HepG2 (cell line): Measurements from ENCODE around the gene OR1F1. TPM values are rescaled to one million over a fixed set of nuclear protein-coding genes. Genes with fewer than 3 reads are reported as not detected.
A peak's percentile ranks its signal among the peaks of the same experiment; 100 is the strongest.

Experiments
- CBX2 ChIP-seq, 2 experiments: fragments of 200-600 bp in 1 of 2; sonication (generic); formaldehyde crosslinking in 1 of 2; IDR thresholded peaks; 2 replicates each; pipeline versions ENCODE4 v1.7.0 to v1.8.1; 2018 to 2022; ENCODE audit warnings: low read depth in 2 of 2, low read length in 1 of 2, mild to moderate bottlenecking in 1 of 2, missing genetic modification reagents in 1 of 2
- KLF13 ChIP-seq: sonication (generic); formaldehyde crosslinking; IDR thresholded peaks from 2 replicates; pipeline ENCODE4 v1.4.0; 2020; ENCODE audit warnings: mild to moderate bottlenecking, missing genetic modification reagents
- MYC ChIP-seq: sonication (generic); formaldehyde crosslinking; IDR thresholded peaks from 2 replicates; pipeline ENCODE4 v1.9.0; 2021; ENCODE audit warnings: missing genetic modification reagents, borderline replicate concordance
- NCOR1 ChIP-seq: fragments of 200-600 bp; sonication (generic); IDR thresholded peaks from 2 replicates; pipeline ENCODE4 v1.7.0; 2017; ENCODE audit warnings: antibody characterized with exemption, low read length, borderline replicate concordance
- NFIC ChIP-seq: IDR thresholded peaks from 2 replicates; pipeline ENCODE4 v1.6.1; 2012; ENCODE audit warnings: mild to moderate bottlenecking, low read length, inconsistent platforms
- POLR2AphosphoS2 ChIP-seq: IDR thresholded peaks from 2 replicates; pipeline ENCODE4 v1.6.1; 2011; ENCODE audit warnings: low read depth, low read length, improper control_type of control experiment
- SRSF1 ChIP-seq: fragments of 200-400 bp; formaldehyde crosslinking; optimal IDR thresholded peaks from 2 replicates; pipeline ENCODE3; 2017; ENCODE audit warnings: mild to moderate bottlenecking, low read depth, low read length, moderate library complexity
- TBX3 ChIP-seq: fragments of 450-650 bp; IDR thresholded peaks from 2 replicates; pipeline ENCODE4 v1.6.1; 2017; ENCODE audit warnings: antibody characterized with exemption, mild to moderate bottlenecking, inconsistent platforms, borderline replicate concordance
- ZBTB20 ChIP-seq: sonication (generic); formaldehyde crosslinking; IDR thresholded peaks from 2 replicates; pipeline ENCODE4 v1.8.1; 2023; ENCODE audit warnings: missing genetic modification reagents, low read depth, mild to moderate bottlenecking, borderline replicate concordance
- ZNF207 ChIP-seq: fragments of 450-650 bp; IDR thresholded peaks from 2 replicates; pipeline ENCODE4 v1.6.1; 2016; ENCODE audit warnings: antibody characterized with exemption, borderline replicate concordance
- ZNF430 ChIP-seq: sonication (generic); formaldehyde crosslinking; IDR thresholded peaks from 2 replicates; pipeline ENCODE4 v1.9.0; 2021; ENCODE audit warnings: mild to moderate bottlenecking, missing genetic modification reagents
- ZNF496 ChIP-seq: sonication (generic); formaldehyde crosslinking; IDR thresholded peaks from 2 replicates; pipeline ENCODE4 v1.8.1; 2023; ENCODE audit warnings: mild to moderate bottlenecking, moderate library complexity, missing genetic modification reagents; ENCODE audit not compliant: insufficient replicate concordance
- ZNF552 ChIP-seq: sonication (generic); formaldehyde crosslinking; IDR thresholded peaks from 2 replicates; pipeline ENCODE4 v1.9.0; 2022; ENCODE audit warnings: missing genetic modification reagents, mild to moderate bottlenecking, borderline replicate concordance
- ZSCAN12 ChIP-seq: sonication (generic); formaldehyde crosslinking; IDR thresholded peaks from 2 replicates; pipeline ENCODE4 v1.9.0; 2021; ENCODE audit warnings: mild to moderate bottlenecking, missing genetic modification reagents
- polyA plus RNA-seq, 8 experiments: library from polyadenylated mRNA; depleted of rRNA in 3 of 8; stranded (reverse) in 7 of 8; unstranded in 1 of 8; fragments of >200 nt; fragmentation: Illumina TruSeq in 4 of 8; extraction: Trizol in 4 of 8; gene quantifications; 2 replicates each; pipeline versions ENCODE4 v1.2.1 to v1.2.3, GENCODE V29; 2011 to 2016; ENCODE audit warnings: low read depth in 4 of 8, missing spikeins in 1 of 8, mixed read lengths in 1 of 8; ENCODE audit not compliant: insufficient read depth in 1 of 8
- total RNA-seq, 5 experiments: library from RNA; depleted of rRNA; stranded (reverse); fragments of >200 nt; fragmentation: Illumina TruSeq; extraction: Trizol; gene quantifications; 2 replicates each; pipeline ENCODE4 v1.2.3, GENCODE V29; 2016; ENCODE audit warnings: low read depth in 1 of 5
- TF ChIP-seq, protein P1 (sequence below): sonication (generic); formaldehyde crosslinking; IDR thresholded peaks from 2 replicates; pipeline ENCODE4 v1.5.0; 2020; ENCODE audit warnings: mild to moderate bottlenecking, missing genetic modification reagents
- TF ChIP-seq, protein P2 (sequence below): sonication (generic); formaldehyde crosslinking; IDR thresholded peaks from 2 replicates; pipeline ENCODE4 v1.4.0; 2020; ENCODE audit warnings: mild to moderate bottlenecking, missing genetic modification reagents
- TF ChIP-seq, protein P3 (sequence below): sonication (generic); formaldehyde crosslinking; IDR thresholded peaks from 2 replicates; pipeline ENCODE4 v1.5.1; 2020; ENCODE audit warnings: mild to moderate bottlenecking, missing genetic modification reagents, moderate library complexity
- TF ChIP-seq, protein P4 (sequence below): sonication (generic); formaldehyde crosslinking; IDR thresholded peaks from 2 replicates; pipeline ENCODE4 v1.5.1; 2020; ENCODE audit warnings: missing genetic modification reagents, mild to moderate bottlenecking, borderline replicate concordance

Gene OR1F1
- total and polyA plus RNA-seq, 2 of the 13 experiments (the other 11 are each of a cell fraction or from before 2014, with no cell fraction given), result 0.90 TPM; not detected in 1

DNA sequence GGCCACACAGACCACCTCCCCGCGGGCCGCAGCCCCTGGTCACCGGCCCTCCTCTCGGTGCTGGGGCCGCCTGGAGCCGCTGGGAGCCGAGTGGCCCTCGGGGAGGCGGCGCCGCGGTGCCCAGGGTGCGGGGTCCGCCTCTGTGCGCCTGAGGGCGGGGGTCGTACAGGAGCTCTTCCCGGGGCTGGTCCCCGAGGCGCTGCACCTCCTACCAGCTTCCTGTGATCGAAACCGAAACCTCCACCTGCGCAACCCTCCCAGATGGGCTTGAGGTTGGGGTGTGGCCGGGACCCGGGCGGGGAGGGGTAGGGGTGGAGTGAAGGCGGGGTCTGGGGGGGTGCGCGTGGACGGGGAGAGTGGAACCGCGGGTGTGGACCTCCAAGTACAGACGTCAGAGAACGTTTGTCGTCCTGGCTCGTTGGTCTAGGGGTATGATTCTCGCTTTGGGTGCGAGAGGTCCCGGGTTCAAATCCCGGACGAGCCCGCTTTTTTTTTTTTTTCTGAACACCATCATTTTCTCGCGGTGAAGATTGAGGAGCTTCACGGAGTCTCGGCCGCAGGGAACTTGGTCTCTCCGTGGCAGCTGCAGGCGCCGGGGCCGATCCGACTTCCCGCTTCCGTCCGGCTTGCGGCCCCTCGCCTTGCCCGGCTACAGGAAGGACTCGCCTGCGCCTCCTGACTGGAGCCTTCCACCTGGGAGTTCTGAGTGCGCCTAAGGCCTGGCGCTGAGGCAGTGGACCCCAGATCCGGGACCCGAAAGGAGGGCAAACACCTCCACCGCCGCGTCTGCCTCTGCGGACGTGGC is 29.3 kb upstream of the OR1F1 start (continued):
- TF ChIP-seq, protein P1, sequence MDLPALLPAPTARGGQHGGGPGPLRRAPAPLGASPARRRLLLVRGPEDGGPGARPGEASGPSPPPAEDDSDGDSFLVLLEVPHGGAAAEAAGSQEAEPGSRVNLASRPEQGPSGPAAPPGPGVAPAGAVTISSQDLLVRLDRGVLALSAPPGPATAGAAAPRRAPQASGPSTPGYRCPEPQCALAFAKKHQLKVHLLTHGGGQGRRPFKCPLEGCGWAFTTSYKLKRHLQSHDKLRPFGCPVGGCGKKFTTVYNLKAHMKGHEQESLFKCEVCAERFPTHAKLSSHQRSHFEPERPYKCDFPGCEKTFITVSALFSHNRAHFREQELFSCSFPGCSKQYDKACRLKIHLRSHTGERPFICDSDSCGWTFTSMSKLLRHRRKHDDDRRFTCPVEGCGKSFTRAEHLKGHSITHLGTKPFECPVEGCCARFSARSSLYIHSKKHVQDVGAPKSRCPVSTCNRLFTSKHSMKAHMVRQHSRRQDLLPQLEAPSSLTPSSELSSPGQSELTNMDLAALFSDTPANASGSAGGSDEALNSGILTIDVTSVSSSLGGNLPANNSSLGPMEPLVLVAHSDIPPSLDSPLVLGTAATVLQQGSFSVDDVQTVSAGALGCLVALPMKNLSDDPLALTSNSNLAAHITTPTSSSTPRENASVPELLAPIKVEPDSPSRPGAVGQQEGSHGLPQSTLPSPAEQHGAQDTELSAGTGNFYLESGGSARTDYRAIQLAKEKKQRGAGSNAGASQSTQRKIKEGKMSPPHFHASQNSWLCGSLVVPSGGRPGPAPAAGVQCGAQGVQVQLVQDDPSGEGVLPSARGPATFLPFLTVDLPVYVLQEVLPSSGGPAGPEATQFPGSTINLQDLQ (CRISPR knock-in tag), result no peak
- TF ChIP-seq, protein P2, sequence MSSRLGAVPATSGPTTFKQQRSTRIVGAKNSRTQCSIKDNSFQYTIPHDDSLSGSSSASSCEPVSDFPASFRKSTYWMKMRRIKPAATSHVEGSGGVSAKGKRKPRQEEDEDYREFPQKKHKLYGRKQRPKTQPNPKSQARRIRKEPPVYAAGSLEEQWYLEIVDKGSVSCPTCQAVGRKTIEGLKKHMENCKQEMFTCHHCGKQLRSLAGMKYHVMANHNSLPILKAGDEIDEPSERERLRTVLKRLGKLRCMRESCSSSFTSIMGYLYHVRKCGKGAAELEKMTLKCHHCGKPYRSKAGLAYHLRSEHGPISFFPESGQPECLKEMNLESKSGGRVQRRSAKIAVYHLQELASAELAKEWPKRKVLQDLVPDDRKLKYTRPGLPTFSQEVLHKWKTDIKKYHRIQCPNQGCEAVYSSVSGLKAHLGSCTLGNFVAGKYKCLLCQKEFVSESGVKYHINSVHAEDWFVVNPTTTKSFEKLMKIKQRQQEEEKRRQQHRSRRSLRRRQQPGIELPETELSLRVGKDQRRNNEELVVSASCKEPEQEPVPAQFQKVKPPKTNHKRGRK (CRISPR knock-in tag), result peak; percentile 99
- TF ChIP-seq ZNF430 (CRISPR knock-in tag) (no peak), ZNF496 (CRISPR knock-in tag) (no peak), CBX2 (IDR thresholded peaks at IDR 0.05; ENCODE audit: low read depth, low read length) (no peak), CBX2 (CRISPR knock-in tag; IDR thresholded peaks at IDR 0.05; ENCODE audit: low read depth) (no peak), ZNF552 (CRISPR knock-in tag) (no peak), NCOR1 (no peak), POLR2AphosphoS2 (no peak), ZSCAN12 (CRISPR knock-in tag) (no peak; the same call in 1 of the 2 replicates), MYC (CRISPR knock-in tag) (peak; percentile 58; the same call in 1 of the 2 replicates), TBX3 (no peak), ZNF207 (no peak), KLF13 (CRISPR knock-in tag) (no peak), ZBTB20 (CRISPR knock-in tag) (peak; percentile 43; the same call in 1 of the 2 replicates), NFIC (no peak), SRSF1 (no peak)
- TF ChIP-seq, protein P3, sequence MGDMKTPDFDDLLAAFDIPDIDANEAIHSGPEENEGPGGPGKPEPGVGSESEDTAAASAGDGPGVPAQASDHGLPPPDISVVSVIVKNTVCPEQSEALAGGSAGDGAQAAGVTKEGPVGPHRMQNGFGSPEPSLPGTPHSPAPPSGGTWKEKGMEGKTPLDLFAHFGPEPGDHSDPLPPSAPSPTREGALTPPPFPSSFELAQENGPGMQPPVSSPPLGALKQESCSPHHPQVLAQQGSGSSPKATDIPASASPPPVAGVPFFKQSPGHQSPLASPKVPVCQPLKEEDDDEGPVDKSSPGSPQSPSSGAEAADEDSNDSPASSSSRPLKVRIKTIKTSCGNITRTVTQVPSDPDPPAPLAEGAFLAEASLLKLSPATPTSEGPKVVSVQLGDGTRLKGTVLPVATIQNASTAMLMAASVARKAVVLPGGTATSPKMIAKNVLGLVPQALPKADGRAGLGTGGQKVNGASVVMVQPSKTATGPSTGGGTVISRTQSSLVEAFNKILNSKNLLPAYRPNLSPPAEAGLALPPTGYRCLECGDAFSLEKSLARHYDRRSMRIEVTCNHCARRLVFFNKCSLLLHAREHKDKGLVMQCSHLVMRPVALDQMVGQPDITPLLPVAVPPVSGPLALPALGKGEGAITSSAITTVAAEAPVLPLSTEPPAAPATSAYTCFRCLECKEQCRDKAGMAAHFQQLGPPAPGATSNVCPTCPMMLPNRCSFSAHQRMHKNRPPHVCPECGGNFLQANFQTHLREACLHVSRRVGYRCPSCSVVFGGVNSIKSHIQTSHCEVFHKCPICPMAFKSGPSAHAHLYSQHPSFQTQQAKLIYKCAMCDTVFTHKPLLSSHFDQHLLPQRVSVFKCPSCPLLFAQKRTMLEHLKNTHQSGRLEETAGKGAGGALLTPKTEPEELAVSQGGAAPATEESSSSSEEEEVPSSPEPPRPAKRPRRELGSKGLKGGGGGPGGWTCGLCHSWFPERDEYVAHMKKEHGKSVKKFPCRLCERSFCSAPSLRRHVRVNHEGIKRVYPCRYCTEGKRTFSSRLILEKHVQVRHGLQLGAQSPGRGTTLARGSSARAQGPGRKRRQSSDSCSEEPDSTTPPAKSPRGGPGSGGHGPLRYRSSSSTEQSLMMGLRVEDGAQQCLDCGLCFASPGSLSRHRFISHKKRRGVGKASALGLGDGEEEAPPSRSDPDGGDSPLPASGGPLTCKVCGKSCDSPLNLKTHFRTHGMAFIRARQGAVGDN (CRISPR knock-in tag), result peak; percentile 56
- TF ChIP-seq, protein P4, sequence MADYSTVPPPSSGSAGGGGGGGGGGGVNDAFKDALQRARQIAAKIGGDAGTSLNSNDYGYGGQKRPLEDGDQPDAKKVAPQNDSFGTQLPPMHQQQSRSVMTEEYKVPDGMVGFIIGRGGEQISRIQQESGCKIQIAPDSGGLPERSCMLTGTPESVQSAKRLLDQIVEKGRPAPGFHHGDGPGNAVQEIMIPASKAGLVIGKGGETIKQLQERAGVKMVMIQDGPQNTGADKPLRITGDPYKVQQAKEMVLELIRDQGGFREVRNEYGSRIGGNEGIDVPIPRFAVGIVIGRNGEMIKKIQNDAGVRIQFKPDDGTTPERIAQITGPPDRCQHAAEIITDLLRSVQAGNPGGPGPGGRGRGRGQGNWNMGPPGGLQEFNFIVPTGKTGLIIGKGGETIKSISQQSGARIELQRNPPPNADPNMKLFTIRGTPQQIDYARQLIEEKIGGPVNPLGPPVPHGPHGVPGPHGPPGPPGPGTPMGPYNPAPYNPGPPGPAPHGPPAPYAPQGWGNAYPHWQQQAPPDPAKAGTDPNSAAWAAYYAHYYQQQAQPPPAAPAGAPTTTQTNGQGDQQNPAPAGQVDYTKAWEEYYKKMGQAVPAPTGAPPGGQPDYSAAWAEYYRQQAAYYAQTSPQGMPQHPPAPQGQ, result no peak
